Measurements from ENCODE around the gene PROM2.

- TF ChIP-seq CTCF (conservative IDR thresholded peaks at IDR 0.05; ENCODE audit: low read depth in 2 of 2) (no peak), REST (IDR thresholded peaks at IDR 0.05; ENCODE audit: unreplicated experiment) (no peak), EZH2 (IDR thresholded peaks at IDR 0.05; ENCODE audit: low read depth, unreplicated experiment) (no peak), CREB1 (CRISPR knock-in tag; IDR thresholded peaks at IDR 0.05; ENCODE audit: low read depth) (no peak), POLR2AphosphoS5 (IDR thresholded peaks at IDR 0.05; ENCODE audit: low read depth) (no peak), JUNB (IDR thresholded peaks at IDR 0.05; ENCODE audit: unreplicated experiment) (no peak), STAT1 (IDR thresholded peaks at IDR 0.05; ENCODE audit: unreplicated experiment) (no peak), ETS1 (IDR thresholded peaks at IDR 0.05) (no peak), ZNF462 (CRISPR knock-in tag; IDR thresholded peaks at IDR 0.05) (no peak), EZH2phosphoT487 (IDR thresholded peaks at IDR 0.05; ENCODE audit: unreplicated experiment) (no peak)
Measured at GRCh38 chr2:95326433-95327140, 52.3 kb downstream of the PROM2 start.

Data from GM23338 (cell line).